Hindlimb muscle (tissue), 1 donor: ENCODE measurements around the gene PSMB2. TPM values are rescaled to one million over a fixed set of nuclear protein-coding genes. Genes with fewer than 3 reads are reported as not detected.
A peak's percentile ranks its signal among the peaks of the same experiment; 100 is the strongest.
"Not testable (repeated sequence)": the region's sequence is repeated elsewhere in the genome, so short reads cannot be mapped to it uniquely, and the experiment has no call there.

ENCODE experiments used
- DNase-seq: peaks from one replicate; pipeline ENCODE4 v3.0.0-alpha.2; 2013
- polyA plus RNA-seq: library from polyadenylated mRNA; unstranded; fragments of 120-200 nt; gene quantifications from one replicate; pipeline ENCODE4 v1.2.1, GENCODE V29; 2013; ENCODE audit not compliant: insufficient read length

The PSMB2 gene
- 57.6 TPM for polyA plus RNA-seq

GRCh38 chr1:35641233-35641866, at the start of gene PSMB2:
Gene PSMB2 (minus strand): TSS chr1:35641526. CDS start chr1:35641432, 94 bp downstream.
- DNase-seq: peak; percentile 97

DNA sequence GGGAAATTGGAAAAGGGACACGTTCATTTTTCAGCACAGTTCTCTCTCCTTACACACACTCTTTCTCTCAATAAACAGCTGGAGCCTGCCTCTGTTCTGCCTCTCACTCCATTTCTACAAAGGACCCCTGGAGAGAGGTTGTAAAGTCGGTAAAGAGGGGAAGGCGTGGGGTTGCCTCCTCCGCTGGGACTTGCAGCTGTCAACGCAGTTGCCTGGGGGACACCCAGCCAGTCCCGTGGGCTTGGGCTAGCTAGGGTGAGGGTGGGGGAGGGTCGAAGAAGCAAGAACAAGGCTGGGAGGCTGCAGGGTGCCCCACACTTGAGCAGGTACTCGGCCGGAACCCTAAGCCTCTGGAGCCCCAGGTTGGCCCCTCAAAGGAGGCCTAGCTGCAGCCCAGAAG, 49.8 kb upstream of the PSMB2 start:
- DNase-seq: no peak

DNA sequence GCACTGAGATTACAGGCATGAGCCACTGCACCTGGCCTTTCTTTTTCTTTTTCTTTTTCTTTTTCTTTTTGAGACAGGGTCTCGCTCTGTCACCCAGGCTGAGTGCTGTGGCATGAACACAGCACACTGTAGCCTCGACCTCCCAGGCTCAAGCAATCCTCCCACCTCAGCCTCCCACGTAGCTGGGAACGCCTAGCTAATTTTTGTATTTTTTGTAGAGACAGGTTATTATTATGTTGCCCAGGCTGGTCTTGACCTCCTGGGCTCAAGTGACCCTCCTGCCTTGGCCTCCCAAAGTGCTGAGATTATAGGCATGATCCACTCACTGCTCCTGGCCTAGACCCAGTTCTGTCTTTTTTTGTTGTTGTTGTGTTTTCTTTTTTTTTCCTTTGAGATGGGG, 48.8 kb upstream of the PSMB2 start:
- not testable (repeated sequence) for DNase-seq

DNA sequence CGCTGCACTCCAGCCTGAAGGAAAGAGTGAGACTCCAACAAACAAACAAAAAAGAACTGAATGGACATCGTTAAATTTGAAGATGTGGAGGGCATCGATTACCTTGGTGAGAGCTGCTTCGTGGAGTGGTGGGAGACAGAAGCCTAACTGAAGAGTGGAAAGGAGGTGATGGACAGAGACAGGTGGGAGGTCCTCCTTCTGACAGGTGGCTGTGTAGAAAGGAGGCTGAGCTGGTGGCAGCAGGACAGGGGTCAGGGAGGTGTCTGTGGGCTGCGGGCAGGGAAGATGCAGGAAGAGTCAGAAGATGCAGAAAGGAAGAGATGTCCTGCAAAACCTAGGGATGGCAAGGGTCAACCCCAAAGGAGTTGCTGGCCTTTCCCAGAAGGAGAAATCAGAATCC, 46.8 kb upstream of the PSMB2 start:
- DNase-seq: no peak

- DNase-seq: no peak
Measured at GRCh38 chr1:35683012-35683411, 41.7 kb upstream of the PSMB2 start.

DNA sequence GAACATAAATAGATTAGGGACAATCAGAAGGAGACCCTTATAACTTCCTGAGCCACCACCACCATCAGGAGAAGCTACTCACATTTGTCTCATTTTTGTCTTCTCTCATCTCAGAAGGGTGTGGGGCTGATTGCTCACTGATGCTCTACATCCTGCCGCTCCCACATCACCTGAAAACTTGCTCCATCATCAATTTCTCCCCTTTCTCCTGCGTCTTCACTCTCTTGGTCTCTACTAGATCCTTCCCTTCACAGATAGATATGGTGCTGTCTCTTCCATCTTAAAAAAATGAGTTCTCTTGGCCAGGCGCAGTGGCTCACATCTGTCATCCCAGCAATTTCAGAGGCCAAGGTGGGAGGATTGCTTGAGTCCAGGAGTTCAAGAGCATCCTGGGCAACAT, 38.9 kb upstream of the PSMB2 start:
- no peak for DNase-seq

- DNase-seq: no peak
Measured at GRCh38 chr1:35675773-35676172, 34.4 kb upstream of the PSMB2 start.

GRCh38 chr1:35674111-35674510, 32.8 kb upstream of the PSMB2 start:
- DNase-seq: no peak

- DNase-seq: no peak
Measured at GRCh38 chr1:35672116-35672515, 30.8 kb upstream of the PSMB2 start.

DNA sequence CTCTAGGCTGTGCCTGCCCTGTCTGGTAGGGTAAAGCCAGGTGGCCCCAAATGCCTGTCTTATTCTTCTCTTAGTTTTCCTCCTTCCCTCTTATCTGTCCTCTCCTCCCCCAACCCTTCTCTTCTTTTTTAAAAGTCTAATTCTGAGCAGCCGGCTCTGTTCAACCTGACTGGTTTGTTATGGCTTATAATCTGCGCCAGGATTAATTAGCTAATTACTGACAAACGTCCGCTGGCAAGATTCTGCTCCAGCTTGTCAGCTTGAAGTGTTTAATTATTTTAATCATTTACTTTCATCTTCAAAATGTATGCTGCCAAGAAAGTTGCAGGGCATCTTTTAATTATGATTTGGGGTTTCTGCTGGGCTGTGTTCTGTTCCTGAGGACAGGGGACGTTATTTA, 27.2 kb upstream of the PSMB2 start:
- no peak for DNase-seq

DNA sequence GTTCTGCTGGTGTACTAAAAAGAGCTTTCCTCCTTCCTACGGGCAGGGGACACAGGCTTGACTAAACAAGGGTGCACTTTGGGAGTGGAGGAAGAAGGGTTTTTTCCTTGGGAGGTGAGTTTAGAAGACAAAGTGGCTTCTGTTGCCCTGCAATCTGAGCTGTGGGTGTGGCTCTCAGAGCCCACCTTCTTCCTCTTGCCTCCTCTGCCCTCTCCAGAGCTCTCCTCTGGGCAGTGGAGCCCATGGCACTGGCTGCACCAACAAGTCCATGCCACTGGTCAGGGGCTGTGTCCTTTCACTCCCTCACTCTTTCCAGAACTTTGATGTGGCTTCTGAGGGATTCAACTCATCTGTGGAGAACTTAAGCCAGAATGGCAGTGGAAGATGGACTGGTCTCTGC, 25.6 kb upstream of the PSMB2 start:
- no peak for DNase-seq

- no peak for DNase-seq
Measured at GRCh38 chr1:35666216-35666615, 24.9 kb upstream of the PSMB2 start.

GRCh38 chr1:35663434-35663833, 22.1 kb upstream of the PSMB2 start:
- no peak for DNase-seq

- DNase-seq: no peak
Measured at GRCh38 chr1:35661474-35661795, 20.1 kb upstream of the PSMB2 start.

- DNase-seq: peak; percentile 25
Measured at GRCh38 chr1:35660581-35661473, 19.5 kb upstream of the PSMB2 start.

DNA sequence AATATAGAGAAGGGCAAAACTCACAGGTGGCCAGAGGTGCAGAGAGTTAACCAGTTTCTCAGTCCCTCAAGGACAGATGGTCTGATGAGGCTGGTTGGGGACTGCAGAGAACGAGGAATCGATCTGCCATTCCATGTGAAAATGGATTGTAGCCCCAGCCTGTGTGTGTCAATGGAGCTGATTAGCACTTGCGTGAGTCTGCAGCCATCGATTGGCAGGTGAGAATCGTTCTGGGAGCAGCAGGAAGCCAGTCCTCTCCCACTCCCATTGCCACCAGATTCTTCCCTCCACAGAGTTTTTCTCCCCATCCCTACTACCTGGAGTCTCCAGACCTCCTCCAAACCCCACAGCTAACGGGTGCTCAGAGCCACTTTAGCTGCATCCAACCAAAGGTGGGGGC, 18.3 kb upstream of the PSMB2 start:
- no peak for DNase-seq

DNA sequence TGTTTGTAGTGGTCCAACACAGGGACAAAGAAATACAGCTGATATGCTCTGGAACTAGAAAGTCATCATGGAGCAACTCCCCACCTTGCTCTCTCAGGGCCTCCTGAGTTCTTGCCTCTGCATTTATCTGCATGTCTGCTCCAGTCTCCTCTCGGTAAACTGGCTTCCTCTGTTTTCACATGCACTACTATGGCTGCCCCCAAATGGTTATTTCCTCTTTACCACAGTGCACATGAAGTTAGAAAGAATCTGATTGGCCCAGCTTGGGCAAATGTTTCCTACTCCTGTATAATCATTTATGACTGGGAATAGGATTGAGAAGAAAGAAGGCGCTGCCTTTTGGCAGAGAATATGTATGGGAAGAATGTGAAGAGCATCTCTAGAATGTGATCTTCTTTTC, 16.5 kb upstream of the PSMB2 start:
- no peak for DNase-seq

DNA sequence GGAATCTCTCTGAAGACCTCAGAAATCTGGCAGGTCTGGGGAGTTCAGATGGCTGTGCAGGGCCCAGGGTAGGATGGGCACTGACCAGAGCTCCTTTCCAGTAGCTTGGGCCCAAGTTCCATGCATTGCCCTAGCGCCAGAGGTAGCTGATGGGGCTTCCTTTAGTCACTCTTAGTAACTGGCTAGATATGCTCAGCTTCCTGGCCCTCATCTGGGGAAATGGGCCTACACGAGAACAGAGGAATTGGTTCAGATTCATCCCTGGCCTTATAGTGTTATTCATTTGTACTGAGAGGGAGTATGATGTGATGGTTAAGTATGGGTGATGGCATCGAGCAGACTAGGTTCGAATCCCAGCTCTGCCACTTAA, 15.5 kb upstream of the PSMB2 start:
- no peak for DNase-seq

GRCh38 chr1:35656148-35656862, 15.0 kb upstream of the PSMB2 start:
- DNase-seq: no peak

DNA sequence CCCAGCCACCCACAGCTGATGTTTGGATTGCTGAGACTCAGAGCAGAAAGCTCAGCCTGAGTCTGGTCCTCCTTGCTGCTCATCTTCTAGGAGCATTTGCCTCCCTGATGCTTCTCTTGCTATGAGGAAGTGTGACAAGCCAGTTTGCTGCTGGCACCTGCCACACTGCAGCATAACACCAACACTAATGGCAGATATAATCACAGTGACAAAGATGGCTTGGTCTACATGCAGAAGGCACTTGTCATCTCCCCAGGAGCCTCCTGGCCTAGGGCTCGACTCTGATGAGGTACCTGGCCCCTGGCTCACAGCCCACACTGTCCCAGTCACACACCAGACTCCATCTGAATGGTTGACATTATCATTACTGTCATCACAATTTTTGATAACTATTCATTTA, 13.9 kb upstream of the PSMB2 start:
- DNase-seq: no peak

GRCh38 chr1:35650416-35650815, 9.1 kb upstream of the PSMB2 start:
- no peak for DNase-seq

- DNase-seq: no peak
Measured at GRCh38 chr1:35646043-35646442, 4.7 kb upstream of the PSMB2 start.

DNA sequence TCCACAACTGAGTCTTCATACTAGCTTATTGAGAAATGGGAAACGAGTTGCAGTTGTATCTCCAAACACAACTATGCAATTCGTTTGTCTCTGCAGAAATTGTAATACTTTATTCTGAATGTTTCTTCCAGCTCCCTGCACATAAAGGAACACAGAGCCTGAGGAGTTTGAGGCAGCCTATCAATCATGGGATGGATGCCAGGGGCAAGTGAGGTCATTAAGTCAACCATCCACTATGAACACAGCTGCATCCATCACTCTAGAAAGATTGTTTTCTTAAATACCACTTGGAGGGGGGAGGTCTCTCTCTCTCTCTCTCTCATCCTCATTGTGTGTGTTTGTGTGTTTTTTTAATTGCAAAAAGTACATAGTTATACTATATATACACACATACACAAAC, 2.9 kb upstream of the PSMB2 start:
- DNase-seq: no peak

DNA sequence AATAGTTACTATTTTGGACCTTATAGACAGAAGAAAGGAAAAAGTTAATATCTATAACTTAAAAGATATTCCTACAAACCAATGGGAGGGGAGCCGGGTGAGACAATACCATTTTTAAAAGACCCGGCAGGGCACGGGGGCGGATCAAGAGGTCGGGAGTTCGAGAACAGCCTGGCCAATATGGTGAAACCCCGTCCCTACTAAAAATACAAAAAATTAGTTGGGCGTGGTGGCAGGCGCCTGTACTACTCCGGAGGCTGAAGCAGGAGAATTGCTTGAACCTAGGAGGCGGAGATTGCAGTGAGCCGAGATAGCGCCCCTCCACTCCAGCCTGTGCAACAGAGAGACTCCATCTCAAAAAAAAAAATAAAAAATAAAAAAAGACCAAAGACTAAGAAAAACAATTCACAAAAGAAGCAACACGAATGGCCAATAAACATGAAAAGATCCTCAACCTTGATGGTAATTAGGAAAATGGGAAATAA, 1.2 kb upstream of the PSMB2 start:
- no peak for DNase-seq
